Measurements from ENCODE around the gene SPACA1. TPM values are rescaled to one million over a fixed set of nuclear protein-coding genes. Genes with fewer than 3 reads are reported as not detected.
A peak's percentile ranks its signal among the peaks of the same experiment; 100 is the strongest.

Gene SPACA1
- total and polyA plus RNA-seq, 2 donors from 2014 or later: not detected

GRCh38 chr6:88006557-88006956 lies 41.1 kb upstream of the SPACA1 start:
- Histone ChIP-seq H3K27me3 (ENCODE audit: control insufficient read depth, insufficient read depth, low read length) (no peaks in the 10 kb centered on the region), H3K27ac (ENCODE audit: low read depth in 2 of 2, low read length in 2 of 2) (no peak overlapping the region), H3K9me3 (ENCODE audit: control insufficient read depth in 2 of 3, insufficient read depth in 1 of 3, low read length in 3 of 3) (no peaks in the 10 kb centered on the region), H3K9ac (ENCODE audit: low read length in 3 of 3) (no peak overlapping the region), H3K4me3 (ENCODE audit: low read length in 3 of 3) (no peak overlapping the region), H3K4me1 (ENCODE audit: control insufficient read depth in 2 of 3, insufficient read depth in 2 of 3, low read depth in 1 of 3, low read length in 3 of 3) (no peaks in the 10 kb centered on the region), H3K36me3 (ENCODE audit: control insufficient read depth in 2 of 3, insufficient read depth in 3 of 3, low read length in 3 of 3) (no peaks in the 10 kb centered on the region)
- no peak for TF ChIP-seq CTCF (IDR thresholded peaks at IDR 0.05; ENCODE audit: borderline replicate concordance, extremely low read depth, insufficient read depth)
- intact Hi-C loops (cut with DNase I): no loop called here
- DNase-seq: no peak
- no peak for FAIRE-seq

- Histone ChIP-seq H3K9ac (ENCODE audit: low read length in 3 of 3) (peak overlapping the region in 1 of 3 donors; percentile 36), H3K9me3 (ENCODE audit: control insufficient read depth in 2 of 3, insufficient read depth in 1 of 3, low read length in 3 of 3) (no peaks in the 10 kb centered on the region), H3K36me3 (ENCODE audit: control insufficient read depth in 2 of 3, insufficient read depth in 3 of 3, low read length in 3 of 3) (no peaks in the 10 kb centered on the region), H3K27me3 (ENCODE audit: control insufficient read depth, insufficient read depth, low read length) (no peaks in the 10 kb centered on the region), H3K27ac (ENCODE audit: low read depth in 2 of 2, low read length in 2 of 2) (no peak overlapping the region), H3K4me3 (ENCODE audit: low read length in 3 of 3) (peak overlapping the region in 1 of 3 donors; percentile 27), H3K4me1 (ENCODE audit: control insufficient read depth in 2 of 3, insufficient read depth in 2 of 3, low read depth in 1 of 3, low read length in 3 of 3) (no peaks in the 10 kb centered on the region)
- no peak for FAIRE-seq
- peak in 1 of 5 donors; percentile 8 for DNase-seq
- intact Hi-C loops (cut with DNase I): no loop called here
- no peak for TF ChIP-seq CTCF (IDR thresholded peaks at IDR 0.05; ENCODE audit: borderline replicate concordance, extremely low read depth, insufficient read depth)
Observed at GRCh38 chr6:88008411-88008810, 39.2 kb upstream of the SPACA1 start.

- H3K4me3 ChIP-seq (ENCODE audit: low read length in 3 of 3): peak overlapping the region in 1 of 3 donors; percentile 27
- peak overlapping the region in 1 of 3 donors; percentile 36 for H3K9ac ChIP-seq (ENCODE audit: low read length in 3 of 3)
- no peaks in the 10 kb centered on the region for H3K36me3 ChIP-seq (ENCODE audit: control insufficient read depth in 2 of 3, insufficient read depth in 3 of 3, low read length in 3 of 3)
- H3K27me3 ChIP-seq (ENCODE audit: control insufficient read depth, insufficient read depth, low read length): no peaks in the 10 kb centered on the region
- H3K9me3 ChIP-seq (ENCODE audit: control insufficient read depth in 2 of 3, insufficient read depth in 1 of 3, low read length in 3 of 3): no peaks in the 10 kb centered on the region
- no peak for FAIRE-seq
- DNase-seq: peak in 1 of 5 donors; percentile 17
- no peaks in the 10 kb centered on the region for H3K4me1 ChIP-seq (ENCODE audit: control insufficient read depth in 2 of 3, insufficient read depth in 2 of 3, low read depth in 1 of 3, low read length in 3 of 3)
- intact Hi-C loops (cut with DNase I): no loop called here
- no peak overlapping the region for H3K27ac ChIP-seq (ENCODE audit: low read depth in 2 of 2, low read length in 2 of 2)
- TF ChIP-seq CTCF (IDR thresholded peaks at IDR 0.05; ENCODE audit: borderline replicate concordance, extremely low read depth, insufficient read depth): no peak
Observed at GRCh38 chr6:88008831-88009231, 38.8 kb upstream of the SPACA1 start.

GRCh38 chr6:88013015-88013414 lies 34.6 kb upstream of the SPACA1 start:
- no peaks in the 10 kb centered on the region for H3K9me3 ChIP-seq (ENCODE audit: control insufficient read depth in 2 of 3, insufficient read depth in 1 of 3, low read length in 3 of 3)
- no peaks in the 10 kb centered on the region for H3K36me3 ChIP-seq (ENCODE audit: control insufficient read depth in 2 of 3, insufficient read depth in 3 of 3, low read length in 3 of 3)
- DNase-seq (no peak), FAIRE-seq (no peak)
- no peak overlapping the region for H3K9ac ChIP-seq (ENCODE audit: low read length in 3 of 3)
- peaks cover 0 to 2% (median 0%) of the 10 kb centered on the region in 3 donors for H3K4me1 ChIP-seq (ENCODE audit: control insufficient read depth in 2 of 3, insufficient read depth in 2 of 3, low read depth in 1 of 3, low read length in 3 of 3)
- H3K27ac ChIP-seq (ENCODE audit: low read depth in 2 of 2, low read length in 2 of 2): no peak overlapping the region
- no peaks in the 10 kb centered on the region for H3K27me3 ChIP-seq (ENCODE audit: control insufficient read depth, insufficient read depth, low read length)
- no peak overlapping the region for H3K4me3 ChIP-seq (ENCODE audit: low read length in 3 of 3)
- no peak for TF ChIP-seq CTCF (IDR thresholded peaks at IDR 0.05; ENCODE audit: borderline replicate concordance, extremely low read depth, insufficient read depth)
- intact Hi-C loops (cut with DNase I): no loop called here

Measured in kidney (tissue), 14 donors.